Measurements from ENCODE around the gene RRP15. TPM values are rescaled to one million over a fixed set of nuclear protein-coding genes. Genes with fewer than 3 reads are reported as not detected.

Gene RRP15
- total RNA-seq, 2 donors from 2014 or later, result 24.9 to 27.3 TPM

DNA sequence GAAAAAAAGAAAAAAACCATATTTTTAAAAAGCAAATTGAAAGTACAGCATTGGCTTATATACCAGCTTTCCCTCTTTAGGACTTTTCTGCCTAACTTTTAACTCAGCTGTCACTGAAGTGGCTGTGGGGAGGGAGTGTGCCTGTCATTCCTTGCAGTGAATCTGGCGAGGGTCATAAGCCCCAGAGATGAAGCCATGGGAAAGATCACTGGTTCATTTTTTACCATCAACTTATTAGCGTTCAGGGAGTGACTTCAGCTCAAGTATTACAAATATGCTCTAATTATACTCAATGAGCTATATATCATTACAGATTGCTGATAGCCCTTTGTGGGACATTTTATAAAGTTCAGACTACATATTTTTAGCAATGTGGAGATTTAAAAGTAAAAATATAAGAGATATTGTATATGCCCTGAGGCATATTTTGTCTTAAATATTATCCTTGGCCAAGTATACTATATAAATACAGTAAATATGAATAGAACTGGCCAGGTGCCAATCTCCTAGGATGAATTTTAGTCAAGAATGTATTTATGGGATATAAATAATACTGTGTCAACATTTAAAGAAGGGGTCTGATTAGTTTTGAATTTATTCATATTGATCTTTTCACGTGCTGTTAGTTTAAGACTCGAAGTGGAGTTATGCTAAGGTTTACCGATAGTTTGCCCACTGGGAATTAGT, 64.4 kb downstream of the RRP15 start:
- WGBS, 2 experiments (ENCODE audit: insufficient coverage in 1 of 2, insufficient read length in 1 of 2), result 94 to 100% methylated on average over 4 to 5 of the region's 5 CpGs
- no peak overlapping the region for H3K27ac ChIP-seq (ENCODE audit: low read depth, low read length)
- no peak overlapping the region for H3K27ac Mint-ChIP-seq

DNA sequence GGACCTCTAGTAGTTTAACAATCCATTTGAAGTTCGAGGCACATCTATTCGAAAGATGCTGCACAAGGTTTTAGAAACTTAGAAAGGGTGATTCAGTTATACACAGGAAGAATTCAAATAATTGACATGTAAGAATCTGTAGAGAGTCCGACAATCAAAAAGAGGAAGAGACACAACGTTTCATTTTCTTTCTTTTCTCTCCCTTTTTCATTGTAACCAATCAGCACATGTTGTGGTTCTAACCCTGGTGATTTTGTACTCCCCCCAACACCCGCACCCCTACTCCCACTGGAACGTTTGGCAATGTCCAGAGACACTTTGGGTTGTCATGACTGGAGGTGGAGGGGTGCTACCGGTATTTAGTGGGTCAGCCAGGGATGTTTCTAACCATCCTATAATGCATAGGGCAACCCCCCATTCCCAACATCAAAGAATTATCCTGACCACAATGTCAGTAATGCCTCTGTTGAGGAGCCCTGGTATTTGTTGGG, 65.0 kb downstream of the RRP15 start:
- WGBS, 2 experiments (ENCODE audit: insufficient coverage in 1 of 2, insufficient read length in 1 of 2), result 89 to 93% methylated on average over 3 to 7 of the region's 7 CpGs
- Histone ChIP-seq H3K4me3 (ENCODE audit: low read length) (no peak overlapping the region), H3K36me3 (ENCODE audit: control insufficient read depth, insufficient read depth, low read length) (no peaks in the 10 kb centered on the region), H3K9me3 (ENCODE audit: control insufficient read depth, low read length) (no peaks in the 10 kb centered on the region), H3K27ac (ENCODE audit: low read depth, low read length) (no peak overlapping the region), H3K4me1 (ENCODE audit: control insufficient read depth, insufficient read depth, low read length) (no peaks in the 10 kb centered on the region), H3K9ac (ENCODE audit: extremely low read depth, low read length, poor library complexity, severe bottlenecking) (no peak overlapping the region), H3K27me3 (ENCODE audit: control insufficient read depth, insufficient read depth, low read length, poor library complexity, severe bottlenecking) (peaks cover 37% of the 10 kb centered on the region)
- DNase-seq, result no peak
- H3K36me3 Mint-ChIP-seq (ENCODE audit: low read depth), result no peaks in the 10 kb centered on the region
- no peaks in the 10 kb centered on the region for H3K9me3 Mint-ChIP-seq
- no peak for TF ChIP-seq CTCF (conservative IDR thresholded peaks at IDR 0.05)
- peaks cover 42% of the 10 kb centered on the region for H3K27me3 Mint-ChIP-seq (ENCODE audit: insufficient read depth)
- no peak overlapping the region for H3K4me3 Mint-ChIP-seq
- H3K27ac Mint-ChIP-seq, result no peak overlapping the region
- H3K4me1 Mint-ChIP-seq, result peaks cover 16% of the 10 kb centered on the region

More for the DNA sequence above, 64.4 kb downstream of the RRP15 start:
- Histone ChIP-seq H3K4me3 (ENCODE audit: low read length) (no peak overlapping the region), H3K9me3 (ENCODE audit: control insufficient read depth, low read length) (peaks cover 4% of the 10 kb centered on the region), H3K36me3 (ENCODE audit: control insufficient read depth, insufficient read depth, low read length) (peaks cover 1% of the 10 kb centered on the region), H3K4me1 (ENCODE audit: control insufficient read depth, insufficient read depth, low read length) (no peaks in the 10 kb centered on the region), H3K9ac (ENCODE audit: extremely low read depth, low read length, poor library complexity, severe bottlenecking) (no peak overlapping the region), H3K27me3 (ENCODE audit: control insufficient read depth, insufficient read depth, low read length, poor library complexity, severe bottlenecking) (peaks cover 43% of the 10 kb centered on the region)
- no peak for DNase-seq
- no peaks in the 10 kb centered on the region for H3K36me3 Mint-ChIP-seq (ENCODE audit: low read depth)
- H3K27me3 Mint-ChIP-seq (ENCODE audit: insufficient read depth), result peaks cover 42% of the 10 kb centered on the region
- peaks cover 16% of the 10 kb centered on the region for H3K4me1 Mint-ChIP-seq
- TF ChIP-seq CTCF (conservative IDR thresholded peaks at IDR 0.05), result no peak
- H3K9me3 Mint-ChIP-seq, result no peaks in the 10 kb centered on the region
- H3K4me3 Mint-ChIP-seq, result no peak overlapping the region

- WGBS, 2 experiments (ENCODE audit: insufficient coverage in 1 of 2, insufficient read length in 1 of 2), result 100% methylated on average over 2 of the region's 2 CpGs; no CpG with 5 or more reads in 1 of the 2 experiments
- Histone ChIP-seq H3K9ac (ENCODE audit: extremely low read depth, low read length, poor library complexity, severe bottlenecking) (no peak overlapping the region), H3K4me1 (ENCODE audit: control insufficient read depth, insufficient read depth, low read length) (no peaks in the 10 kb centered on the region), H3K9me3 (ENCODE audit: control insufficient read depth, low read length) (no peaks in the 10 kb centered on the region), H3K27ac (ENCODE audit: low read depth, low read length) (no peak overlapping the region), H3K36me3 (ENCODE audit: control insufficient read depth, insufficient read depth, low read length) (no peaks in the 10 kb centered on the region), H3K4me3 (ENCODE audit: low read length) (no peak overlapping the region), H3K27me3 (ENCODE audit: control insufficient read depth, insufficient read depth, low read length, poor library complexity, severe bottlenecking) (peaks cover 30% of the 10 kb centered on the region)
- peaks cover 41% of the 10 kb centered on the region for H3K27me3 Mint-ChIP-seq (ENCODE audit: insufficient read depth)
- H3K4me1 Mint-ChIP-seq, result peaks cover 16% of the 10 kb centered on the region
- no peaks in the 10 kb centered on the region for H3K36me3 Mint-ChIP-seq (ENCODE audit: low read depth)
- no peaks in the 10 kb centered on the region for H3K9me3 Mint-ChIP-seq
- no peak overlapping the region for H3K4me3 Mint-ChIP-seq
- no peak for DNase-seq
- no peak overlapping the region for H3K27ac Mint-ChIP-seq
- no peak for TF ChIP-seq CTCF (conservative IDR thresholded peaks at IDR 0.05)
These were observed 65.7 kb downstream of the RRP15 start for GRCh38 chr1:218350801-218351266.
